ENCODE results near the gene SFMBT1. TPM values are rescaled to one million over a fixed set of nuclear protein-coding genes. Genes with fewer than 3 reads are reported as not detected.
"Not testable (repeated sequence)": the region's sequence is repeated elsewhere in the genome, so short reads cannot be mapped to it uniquely, and the experiment has no call there.

Gene SFMBT1
- total RNA-seq, 1 donor from 2014 or later, result 34.2 TPM

DNA sequence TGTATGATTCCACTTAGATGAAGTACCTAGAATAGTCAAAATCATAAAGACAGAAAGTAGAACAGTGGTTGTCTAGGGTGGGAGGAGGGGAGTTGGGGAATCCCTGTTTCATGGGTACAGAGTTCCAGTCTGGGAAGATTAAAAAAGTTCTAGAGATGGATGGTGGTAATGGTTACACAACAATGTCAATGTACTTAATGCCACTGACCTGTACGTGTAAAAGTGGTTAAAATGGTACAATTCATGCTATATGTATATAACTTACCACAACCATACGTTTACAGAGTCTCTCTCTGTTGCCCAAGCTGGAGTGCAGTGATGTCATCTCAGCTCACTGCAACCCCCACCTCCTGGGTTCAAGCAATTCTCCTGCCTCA lies 6.5 kb downstream of the SFMBT1 start:
- intact Hi-C loops (cut with micrococcal nuclease), result no loop called here

DNA sequence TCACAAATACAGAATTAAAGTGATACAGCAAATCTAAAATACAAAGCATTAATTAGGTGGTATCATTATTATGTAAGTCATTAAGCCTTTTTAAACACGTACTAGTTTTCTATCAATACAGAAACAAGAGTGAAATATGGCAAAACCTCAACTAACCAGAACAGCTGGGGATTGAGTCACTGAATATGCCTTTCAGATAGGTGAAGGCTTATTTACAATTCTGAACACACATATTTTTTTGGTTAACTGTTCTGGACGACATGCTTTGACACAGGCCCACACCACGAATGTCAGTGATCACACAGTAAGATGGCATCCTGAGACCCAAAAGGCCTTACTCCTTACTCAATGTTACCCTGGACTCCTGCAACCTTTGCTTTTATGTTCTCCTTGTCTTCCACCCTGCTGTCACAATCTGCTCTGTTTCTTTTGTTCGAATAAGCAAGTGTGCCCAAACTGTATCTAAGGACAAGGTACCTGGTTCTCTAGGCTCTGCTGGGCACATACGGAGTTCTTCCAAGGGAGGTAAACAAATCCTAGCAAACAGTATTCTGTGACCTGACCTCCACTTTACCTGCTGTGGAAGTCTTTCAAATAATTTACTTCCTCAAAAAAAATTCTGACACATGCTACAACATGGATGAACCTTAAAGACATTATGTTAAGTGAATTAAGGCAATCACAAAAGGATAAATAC lies 7.0 kb downstream of the SFMBT1 start:
- intact Hi-C loops (cut with micrococcal nuclease), result no loop called here

DNA sequence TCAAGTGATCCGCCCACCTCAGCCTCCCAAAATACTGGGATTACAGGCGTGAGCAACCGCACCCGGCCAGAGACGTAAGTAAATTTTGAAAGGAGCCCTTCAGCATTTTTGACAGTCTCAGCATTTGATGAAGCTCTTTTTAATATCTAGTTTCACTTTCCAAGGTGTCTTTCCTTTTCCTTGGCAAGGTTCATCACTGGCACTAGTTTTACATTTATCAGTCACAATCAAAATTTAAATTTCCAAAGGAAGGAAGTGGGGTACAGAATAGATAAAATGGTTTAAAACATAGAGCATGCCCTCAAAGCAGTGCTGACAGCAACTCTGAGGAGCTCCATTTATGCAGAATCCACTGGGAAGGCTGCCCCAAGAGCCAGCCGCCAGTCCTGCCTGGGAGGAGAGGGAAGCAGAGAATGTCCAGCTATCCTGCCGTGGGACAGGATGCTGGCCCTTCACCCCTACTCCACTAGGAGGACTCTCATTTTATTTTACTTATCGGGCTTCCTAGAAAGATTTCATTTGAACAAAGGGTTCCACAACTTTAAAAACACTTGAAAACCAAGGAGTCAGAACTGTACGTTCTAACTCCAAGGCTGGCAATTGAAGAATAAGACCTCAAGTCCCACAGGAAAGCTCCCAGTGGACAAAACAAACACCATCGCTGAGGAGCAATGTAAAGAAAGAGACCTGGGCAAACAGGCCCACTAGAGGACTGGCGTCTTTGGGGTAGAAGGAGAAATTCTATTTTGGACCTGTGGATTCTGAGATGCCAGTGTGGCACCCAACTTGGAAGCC lies 9.9 kb downstream of the SFMBT1 start:
- intact Hi-C loops (cut with micrococcal nuclease), result no loop called here

DNA sequence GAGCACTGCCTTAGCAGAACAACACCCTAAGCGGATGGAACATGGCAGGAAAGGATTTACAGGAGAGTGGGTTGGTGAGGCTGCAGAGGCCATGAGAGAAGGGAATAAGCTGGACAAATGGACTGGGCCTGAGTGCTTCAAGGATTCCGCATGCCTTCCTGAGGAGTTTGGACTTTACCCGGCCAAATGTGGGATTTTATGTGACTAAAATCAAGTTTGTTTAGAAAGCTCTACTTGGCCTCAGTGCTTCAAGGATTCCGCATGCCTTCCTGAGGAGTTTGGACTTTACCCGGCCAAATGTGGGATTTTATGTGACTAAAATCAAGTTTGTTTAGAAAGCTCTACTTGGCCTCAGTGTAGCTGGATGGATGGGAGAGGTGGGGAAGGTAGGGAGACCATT lies 10.9 kb downstream of the SFMBT1 start:
- intact Hi-C loops (cut with micrococcal nuclease), result not testable (repeated sequence)

DNA sequence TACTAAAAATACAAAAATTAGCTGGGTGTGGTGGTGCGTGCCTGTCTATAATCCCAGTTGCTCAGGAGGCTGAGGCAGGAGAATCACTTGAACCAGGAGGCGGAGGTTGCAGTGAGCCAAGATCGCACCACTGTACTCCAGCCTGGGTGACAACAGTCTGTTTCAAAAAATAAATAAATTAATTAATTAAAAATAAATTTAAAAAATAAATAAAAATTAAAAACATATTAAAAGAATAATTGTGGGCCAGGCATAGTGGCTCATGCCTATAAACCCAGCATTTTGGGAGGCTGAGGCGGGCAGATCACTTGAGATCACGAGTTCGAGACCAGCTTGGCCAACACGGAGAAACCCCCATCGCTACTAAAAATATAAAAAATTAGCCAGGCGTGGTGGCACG lies 11.5 kb downstream of the SFMBT1 start:
- intact Hi-C loops (cut with micrococcal nuclease), result not testable (repeated sequence)

DNA sequence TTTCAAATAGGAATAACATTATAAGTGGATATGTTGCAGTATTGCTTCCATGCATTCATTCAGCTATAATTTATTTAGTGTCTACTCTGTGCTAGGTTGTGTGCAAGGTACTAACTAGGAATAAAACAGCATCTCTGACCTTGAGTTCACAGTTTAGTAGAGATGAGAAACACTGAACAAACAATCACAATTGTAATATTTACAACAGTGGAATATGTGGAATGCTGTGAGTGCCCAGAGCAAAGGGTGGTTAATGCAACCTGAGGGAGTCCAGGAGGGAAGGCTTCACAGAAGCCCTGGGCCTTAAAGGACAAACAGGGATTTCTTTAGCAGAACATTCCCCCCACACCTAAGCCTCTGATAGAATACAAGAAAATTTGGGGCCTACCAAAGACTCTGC lies 13.3 kb downstream of the SFMBT1 start:
- intact Hi-C loops (cut with micrococcal nuclease), result no loop called here

DNA sequence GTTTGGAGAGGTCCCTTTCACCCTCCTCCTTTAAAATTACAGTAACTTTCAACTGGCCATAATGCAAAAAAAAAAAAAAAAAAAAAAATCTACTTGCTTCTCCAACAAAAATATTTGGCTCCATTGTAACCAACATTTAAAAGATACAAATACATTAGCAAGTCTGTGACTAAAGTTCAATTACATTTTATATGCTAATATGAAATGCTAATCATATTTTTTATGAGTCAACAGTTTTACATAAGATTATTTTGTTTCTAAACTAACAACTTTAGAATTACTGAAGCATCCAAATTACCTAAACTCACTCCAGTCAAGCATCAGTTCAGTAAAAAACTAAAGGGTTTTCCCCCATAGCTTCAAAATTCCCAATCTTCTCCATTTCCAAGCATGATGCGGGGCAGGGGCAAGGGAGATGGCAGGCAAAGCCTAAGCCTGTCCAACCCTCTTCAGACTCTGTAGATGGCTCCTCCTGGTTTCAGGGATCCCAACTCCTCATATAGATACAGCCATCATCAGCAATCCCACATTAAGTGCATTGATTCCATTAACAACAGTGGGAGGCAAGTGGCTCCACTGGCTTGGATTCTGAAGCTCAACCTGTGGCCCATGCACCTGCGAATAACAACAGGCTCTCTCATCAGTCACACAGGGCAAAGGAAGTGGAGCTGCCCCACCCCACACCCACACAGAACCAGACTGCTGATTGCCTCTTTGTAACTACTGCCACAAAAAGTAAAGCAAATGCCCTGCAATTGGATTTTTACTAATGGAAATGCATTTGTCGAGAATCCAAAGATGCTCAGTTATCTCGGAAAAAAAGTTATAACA lies 15.0 kb downstream of the SFMBT1 start:
- intact Hi-C loops (cut with micrococcal nuclease), result no loop called here

DNA sequence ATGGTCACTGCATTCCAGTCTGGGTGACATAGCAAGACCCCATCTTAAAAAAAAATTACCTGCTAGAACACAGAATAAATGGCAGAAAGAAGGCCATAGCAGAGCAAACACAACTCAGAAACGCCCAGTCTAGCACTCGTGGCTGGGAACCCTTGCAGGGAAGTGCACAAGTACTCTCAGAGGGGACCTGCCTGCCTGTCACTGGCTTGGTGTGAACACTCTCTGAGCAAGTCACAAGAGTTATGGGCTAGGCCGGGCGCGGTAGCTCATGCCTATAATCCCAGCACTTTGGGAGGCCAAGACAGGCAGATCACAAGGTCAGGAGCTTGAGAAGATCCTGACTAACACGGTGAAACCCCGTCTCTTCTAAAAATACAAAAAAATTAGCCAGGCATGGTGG lies 17.2 kb downstream of the SFMBT1 start:
- intact Hi-C loops (cut with micrococcal nuclease), result no loop called here

DNA sequence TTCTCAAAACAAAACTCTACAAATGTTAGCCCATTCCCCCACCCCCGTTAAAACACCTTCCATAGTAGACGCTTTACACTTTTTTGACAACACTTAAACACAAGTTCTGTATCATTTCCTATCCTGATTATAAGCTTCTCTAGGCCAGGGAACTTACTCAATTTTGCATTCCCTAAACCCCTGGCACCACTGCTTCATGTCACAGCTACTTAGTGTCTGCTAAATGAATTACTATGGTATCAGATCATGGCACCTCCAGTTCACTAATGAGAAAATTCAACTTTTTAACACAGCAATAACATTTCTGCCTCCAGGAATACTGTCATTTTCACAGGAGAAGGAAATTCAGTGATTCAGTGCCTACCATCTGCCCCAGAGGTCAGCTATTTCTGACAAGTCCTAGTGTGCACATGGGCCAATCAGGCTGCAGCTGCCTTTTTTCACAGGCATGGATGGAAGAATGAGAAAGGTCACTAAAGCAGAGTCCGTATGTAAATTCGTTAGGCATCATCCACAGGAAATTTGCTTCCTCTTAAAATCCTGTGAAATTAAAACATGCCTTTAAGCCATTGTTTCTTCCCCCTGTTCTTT lies 18.5 kb downstream of the SFMBT1 start:
- intact Hi-C loops (cut with micrococcal nuclease), result no loop called here

DNA sequence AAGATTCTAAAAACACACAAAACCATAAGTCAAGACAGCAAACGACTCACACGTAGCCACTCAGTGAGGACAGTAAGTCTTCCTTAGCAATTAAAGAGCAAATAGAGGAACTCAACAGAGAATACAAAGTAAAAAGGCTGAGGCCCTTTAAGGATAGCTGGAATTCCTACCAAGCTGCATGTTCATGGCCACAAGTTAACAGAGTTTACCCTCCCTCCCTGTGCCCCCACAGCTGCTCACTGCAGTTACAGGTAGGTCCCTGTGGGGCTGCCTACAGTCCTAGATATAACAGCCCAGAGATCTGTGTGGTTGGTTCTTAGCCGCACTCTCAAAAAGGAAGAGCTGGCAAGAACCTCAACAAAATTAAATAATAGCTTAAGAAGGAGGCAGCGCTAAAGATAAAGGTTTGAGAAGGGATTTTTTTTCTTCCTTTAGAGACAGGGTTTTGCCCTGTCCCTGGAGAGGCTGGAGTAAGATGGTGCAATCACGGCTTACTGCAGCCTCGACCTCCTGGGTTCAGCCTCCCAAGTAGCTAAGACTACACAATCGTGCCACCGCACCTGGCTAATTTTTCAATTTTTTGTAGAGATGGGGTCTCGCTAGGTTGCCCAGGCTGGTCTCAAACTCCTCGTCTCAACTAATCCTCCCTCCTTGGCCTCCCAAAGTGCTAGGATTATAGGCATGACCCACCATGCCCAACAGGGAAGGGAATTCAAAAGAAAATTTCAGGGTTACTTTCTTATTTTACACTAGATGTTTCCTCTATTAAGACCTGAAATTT lies 19.3 kb downstream of the SFMBT1 start:
- intact Hi-C loops (cut with micrococcal nuclease), result no loop called here

DNA sequence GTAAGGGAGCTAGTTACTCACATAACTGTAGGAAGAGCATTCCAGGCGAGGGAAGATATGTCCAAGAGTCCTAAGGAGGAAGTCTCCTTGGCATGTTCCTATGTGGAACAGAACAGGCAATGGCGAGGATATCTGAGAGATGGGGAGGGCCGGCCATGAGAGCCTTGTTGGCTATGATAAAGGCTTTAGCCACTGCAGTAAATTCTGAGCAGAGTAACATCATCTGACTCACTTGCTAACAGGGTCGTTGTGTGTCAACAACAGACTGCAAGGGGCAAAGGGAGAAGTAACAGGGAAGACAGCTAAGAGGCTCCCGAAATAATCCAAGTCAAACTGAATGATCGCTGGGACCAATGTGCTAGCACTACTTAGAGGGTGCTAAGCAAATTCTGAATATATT lies 21.6 kb downstream of the SFMBT1 start:
- intact Hi-C loops (cut with micrococcal nuclease), result no loop called here

DNA sequence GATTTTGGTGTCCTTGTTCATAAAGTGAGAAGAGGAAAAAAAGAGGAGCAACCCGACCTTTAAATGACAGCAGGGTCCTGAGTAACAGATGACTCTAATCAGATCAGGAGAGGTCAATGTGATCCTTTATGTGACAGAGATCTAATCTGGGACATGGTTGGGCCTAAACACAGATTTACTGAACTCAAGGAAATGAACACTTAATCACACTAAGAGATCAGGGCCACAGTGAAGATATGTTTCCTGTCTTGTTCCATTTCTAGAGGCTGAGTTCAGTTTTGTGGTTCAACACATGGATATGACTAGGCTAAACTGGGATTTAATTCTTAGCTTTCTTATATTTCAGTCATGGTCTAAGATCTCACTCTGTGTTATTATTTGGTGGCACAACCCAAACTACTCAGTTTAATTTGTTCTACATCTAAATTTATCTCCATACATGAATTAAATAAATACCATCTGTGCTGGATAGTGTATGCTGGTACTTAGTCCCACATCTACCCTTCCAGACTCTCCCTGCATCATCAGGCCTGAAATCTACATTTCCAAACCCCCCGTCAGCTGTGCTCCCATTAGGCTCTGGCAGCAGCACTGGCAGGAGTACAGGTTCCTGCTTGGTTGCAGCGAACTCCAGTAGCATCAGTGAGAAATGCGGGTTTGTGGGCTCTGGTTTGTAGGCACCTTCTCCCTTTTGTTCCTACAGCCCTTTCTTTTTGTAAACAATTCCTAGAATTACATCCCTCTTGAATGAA lies 22.6 kb downstream of the SFMBT1 start:
- intact Hi-C loops (cut with micrococcal nuclease), result no loop called here

DNA sequence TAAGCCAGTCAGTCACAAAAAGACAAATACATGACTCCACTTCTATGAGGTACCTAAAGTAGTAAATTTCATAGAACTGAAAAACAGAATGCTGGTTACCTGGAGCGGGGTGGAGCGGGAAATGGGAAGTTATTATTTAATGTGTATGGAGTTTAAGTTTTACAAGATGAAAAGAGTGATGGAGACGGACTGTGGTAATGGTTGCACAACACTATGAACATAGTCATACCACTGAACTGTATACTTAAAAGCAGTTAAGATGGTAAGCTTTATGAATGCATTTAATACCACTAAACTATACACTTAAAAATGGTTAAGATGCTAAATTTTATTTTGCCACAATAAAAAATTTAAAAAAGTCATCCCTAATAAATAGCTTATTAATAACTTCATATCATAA lies 23.2 kb downstream of the SFMBT1 start:
- intact Hi-C loops (cut with micrococcal nuclease), result no loop called here

DNA sequence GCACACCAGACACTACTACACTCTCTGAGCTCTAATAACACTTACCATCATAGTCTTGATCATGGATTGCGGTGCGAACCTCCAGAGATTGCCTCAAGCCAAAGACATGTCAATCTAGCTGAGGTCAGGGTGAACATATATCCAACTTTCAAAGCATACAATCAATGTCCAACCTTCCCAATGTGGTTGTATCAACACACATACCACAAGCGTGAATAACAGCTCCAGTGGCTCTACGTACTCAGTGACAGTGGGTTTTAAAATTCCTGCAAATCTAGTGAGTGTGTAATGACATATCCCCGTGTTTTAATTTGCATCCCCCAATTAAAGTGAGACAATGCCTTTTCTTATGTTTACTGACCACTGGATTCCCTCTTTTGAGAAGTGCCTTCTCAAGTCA lies 29.6 kb downstream of the SFMBT1 start:
- intact Hi-C loops (cut with micrococcal nuclease), result no loop called here

DNA sequence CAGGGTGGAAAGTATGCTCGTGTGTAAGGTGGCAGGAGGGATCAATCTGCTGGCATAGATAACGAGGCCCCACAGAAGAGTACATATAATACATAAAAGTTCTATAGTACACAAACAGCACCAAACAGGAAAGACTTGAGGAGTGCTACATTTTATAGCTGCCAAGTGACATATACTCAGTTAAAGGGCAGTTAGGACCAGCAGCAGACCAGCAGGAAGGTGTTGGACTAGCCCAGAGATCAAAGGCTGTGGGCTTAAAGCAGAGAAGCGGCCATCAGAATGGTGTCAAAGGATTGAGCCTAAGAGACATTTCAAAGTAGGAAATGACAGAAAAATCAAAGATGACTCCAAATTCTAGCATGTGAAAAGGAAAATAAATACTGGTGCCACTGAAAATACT lies 34.5 kb downstream of the SFMBT1 start:
- intact Hi-C loops (cut with micrococcal nuclease), result no loop called here

DNA sequence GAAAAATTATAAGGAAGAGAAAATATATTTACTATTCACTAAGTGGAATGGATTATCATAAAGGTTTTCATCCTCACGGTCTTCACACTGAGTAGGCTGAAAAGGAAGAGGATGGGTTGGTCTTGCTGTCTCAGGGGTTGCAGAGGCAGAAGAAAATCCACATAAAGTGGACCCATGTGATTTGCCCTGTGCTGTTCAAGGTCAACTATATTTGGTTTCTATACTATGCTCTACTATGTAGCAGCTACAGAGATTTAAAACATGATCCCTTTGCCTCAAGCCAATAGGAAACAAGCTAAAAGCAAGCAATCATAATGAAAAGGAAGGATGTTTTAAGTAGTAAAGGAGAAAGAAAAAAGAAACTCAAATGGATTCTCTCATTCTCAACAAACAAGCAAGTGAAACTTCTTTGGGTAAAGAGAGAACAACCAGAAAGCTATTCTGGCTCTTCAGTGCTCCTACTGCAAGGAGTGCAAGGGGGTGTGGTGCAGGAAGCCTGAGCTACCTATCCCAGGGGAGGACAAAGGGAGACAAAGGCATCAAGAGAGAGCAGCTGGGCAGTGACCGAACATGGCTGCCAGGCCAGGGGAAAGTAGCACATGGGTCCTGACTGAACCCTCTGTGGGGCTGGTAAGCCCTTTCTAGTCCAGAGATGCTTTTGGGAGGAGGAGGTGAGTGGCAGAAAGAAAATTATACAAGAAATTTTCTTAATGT lies 35.9 kb downstream of the SFMBT1 start:
- intact Hi-C loops (cut with micrococcal nuclease), result no loop called here

DNA sequence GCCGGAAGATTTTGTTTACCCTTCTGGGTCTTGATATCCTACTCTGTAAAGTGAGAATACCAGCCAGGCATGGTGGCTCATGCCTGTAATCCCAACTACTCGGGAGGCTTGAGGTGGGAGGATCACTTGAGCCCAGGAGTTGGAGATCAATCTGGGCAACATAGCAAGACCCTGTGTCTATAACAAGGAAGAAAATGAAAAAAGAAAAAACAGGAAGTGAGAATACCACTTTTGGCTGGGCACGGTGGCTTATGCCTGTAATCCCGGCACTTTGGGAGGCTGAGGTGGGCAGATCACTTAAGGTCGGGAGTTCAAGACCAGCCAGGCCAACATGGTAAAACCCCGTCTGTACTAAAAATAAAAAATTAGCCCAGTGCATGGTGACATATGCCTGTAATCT lies 36.9 kb downstream of the SFMBT1 start:
- intact Hi-C loops (cut with micrococcal nuclease), result no loop called here

DNA sequence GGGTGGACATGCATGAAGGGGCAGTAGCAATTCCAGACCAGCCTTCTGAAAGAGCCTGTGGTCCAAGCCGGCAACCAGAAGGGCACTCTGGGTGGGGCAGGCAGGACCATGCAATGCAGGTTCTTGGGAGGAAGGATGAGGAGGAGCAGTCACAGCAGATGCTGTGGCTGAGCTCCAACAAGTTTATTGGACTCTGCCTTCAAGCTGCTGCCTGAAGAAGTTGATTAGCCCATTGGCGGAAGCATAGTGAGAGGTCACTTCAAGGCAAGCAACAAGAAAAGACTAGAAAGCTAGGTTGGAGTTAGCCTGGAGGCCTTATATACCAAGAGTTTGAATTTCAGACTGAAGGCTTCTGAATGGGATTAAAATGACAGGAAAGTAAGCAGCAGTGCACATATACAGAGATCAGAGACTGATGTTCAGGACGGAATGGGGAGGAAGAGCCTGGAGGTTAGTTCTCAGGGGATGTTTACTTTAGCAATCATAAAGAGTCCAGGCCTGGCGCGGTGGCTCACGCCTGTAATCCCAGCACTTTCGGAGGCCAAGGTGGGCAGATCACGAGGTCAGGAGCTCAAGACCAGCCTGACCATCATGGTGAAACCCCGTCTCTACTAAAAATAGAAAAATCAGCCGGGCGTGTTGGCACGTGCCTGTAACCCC lies 39.9 kb downstream of the SFMBT1 start:
- intact Hi-C loops (cut with micrococcal nuclease), result no loop called here

DNA sequence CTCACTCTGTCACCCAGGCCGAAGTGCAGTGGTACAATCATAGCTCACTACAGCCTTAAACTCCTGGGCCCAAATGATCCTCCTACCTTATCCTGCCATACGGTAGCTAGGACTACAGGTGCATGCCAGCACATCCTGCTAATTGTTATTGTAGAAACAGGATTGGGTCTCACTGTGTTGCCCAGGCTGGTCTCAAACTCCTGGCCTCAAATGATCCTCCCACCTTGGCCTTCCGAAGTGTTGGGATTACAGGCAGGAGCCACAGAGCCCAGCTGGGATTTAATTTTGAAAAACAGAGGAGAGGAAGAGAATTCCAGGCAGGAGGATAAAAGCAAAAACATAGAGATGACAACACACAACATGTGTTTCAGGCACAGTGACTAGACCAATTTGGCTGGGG lies 40.5 kb downstream of the SFMBT1 start:
- intact Hi-C loops (cut with micrococcal nuclease), result no loop called here

Measured in T-helper 1 cell treated with Interleukin-12 subunit alpha and Interleukin-12 subunit beta and Interleukin-4 antibody, amounts not matched to agents 30 ng/mL and 1 ng/mL, for 36 hours (primary cell).